Medulla oblongata (tissue), 1 donor: ENCODE measurements around the gene SAXO1.

Experiments used
- DNase-seq: peaks from one replicate; pipeline ENCODE4 v3.0.0-alpha.2; 2015; ENCODE audit errors: extremely low spot score

SAXO1 gene

DNA sequence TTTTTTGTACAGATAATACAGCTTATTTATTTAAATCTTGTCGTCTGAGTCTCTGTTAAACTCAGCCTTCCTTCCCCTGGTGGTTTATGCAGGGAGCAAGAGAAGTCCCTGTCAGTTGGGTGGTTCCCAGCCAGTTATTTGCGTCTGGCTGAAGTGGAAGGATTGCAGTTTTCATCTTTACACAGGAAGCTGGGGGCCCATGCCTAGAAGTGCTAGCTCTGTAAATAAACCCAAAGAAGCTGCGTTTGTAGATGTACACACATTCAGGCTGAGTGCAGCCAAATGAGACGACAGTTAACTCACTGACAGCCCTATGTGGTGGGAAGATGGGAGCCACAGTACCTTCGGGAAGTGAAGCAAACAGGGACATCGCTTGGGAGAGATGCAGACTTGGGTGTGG lies 122.1 kb downstream of the SAXO1 start:
- no peak for DNase-seq

DNA sequence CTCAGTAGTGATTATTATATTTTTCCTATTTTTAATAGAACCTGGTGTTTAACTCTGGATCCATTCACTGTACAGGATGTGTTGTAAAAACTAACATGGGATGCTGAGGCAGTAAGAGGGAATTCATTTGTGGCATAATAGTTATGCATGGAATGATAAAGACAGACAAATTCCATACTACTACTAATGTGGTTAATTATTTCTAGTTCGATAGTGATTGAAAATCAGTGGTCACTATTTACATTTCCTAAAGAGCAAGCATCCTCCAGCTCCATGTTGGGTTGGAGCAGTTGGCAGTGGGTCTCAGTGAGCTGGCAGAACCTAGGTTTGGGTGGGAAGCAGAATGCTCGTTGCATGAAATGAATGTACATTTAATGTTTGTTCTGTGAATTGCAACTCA lies 122.6 kb downstream of the SAXO1 start:
- DNase-seq = no peak

DNA sequence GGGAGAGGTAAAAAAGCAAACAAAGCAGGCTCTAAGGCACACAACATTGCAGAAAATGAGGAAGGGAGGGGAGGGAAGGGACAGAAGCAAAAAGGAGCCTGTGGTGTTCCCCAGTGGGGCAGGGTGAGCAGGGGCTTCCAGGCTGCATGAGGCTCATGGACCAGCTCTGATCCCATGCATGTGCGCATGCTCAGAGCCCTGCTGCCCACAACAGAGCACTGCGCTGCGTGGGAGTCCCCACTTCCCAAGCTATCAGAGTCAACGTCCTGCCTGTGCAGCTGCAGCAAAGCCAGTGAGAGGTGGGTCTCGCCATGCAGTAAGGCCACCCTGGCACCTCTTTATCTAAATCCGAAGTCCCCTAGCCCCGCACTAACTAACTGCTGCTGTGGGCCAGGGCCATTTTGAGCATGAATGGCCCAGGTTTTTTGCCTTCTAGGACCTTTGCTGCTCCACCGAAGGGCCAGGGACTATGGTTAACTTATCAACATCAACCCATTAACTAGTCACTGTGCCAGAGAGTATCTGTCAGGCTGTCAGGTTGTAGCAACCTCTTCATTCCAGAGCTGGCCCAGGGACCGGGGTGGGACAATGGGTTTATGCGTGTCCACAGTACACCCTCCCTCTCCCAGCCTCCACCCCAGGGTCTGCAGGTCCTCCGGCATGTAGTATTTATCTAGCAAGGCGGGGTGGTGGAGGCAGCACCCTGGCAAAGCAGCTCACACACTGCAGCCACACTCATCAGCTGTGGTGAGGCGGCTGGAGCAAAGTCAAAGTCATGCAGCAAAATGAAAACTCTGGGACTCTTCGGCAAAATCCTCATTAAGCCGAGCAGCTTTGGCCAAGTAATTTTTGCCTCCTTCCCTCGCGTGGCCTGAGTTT lies 123.6 kb downstream of the SAXO1 start:
- DNase-seq = no peak

DNA sequence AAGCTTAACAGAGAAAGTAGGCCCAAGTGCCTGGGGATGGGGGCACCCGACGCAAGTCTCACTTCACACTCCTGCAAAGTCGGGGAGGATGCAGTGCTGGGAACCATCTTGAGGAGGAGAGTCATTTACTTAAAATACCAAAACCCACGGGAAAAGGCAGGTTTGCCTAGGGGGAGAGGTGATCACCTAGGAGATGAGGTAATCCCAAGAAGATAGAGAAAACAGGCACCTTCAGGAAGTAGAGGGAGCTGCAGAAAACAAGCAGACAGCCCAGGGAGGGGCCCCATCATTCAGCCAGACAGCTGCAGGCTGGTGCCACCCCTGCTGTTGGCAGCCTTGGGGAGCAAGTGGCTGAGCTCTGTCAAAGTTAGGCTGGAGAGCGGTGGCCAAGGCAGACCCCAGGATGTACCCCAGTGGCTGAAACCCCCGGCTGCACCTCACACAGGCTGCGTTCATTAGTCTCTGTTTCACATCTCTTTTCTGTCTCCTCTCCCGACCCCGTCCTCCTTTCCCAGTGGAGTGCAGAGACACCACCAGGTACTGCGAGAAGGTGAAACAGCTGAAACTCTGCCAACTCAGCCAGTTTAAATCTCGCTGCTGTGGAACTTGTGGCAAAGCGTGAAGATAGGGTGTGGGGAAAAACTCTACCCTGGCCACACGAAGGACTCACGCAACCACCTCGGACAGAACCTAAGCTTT lies 124.9 kb downstream of the SAXO1 start:
- no peak for DNase-seq

DNA sequence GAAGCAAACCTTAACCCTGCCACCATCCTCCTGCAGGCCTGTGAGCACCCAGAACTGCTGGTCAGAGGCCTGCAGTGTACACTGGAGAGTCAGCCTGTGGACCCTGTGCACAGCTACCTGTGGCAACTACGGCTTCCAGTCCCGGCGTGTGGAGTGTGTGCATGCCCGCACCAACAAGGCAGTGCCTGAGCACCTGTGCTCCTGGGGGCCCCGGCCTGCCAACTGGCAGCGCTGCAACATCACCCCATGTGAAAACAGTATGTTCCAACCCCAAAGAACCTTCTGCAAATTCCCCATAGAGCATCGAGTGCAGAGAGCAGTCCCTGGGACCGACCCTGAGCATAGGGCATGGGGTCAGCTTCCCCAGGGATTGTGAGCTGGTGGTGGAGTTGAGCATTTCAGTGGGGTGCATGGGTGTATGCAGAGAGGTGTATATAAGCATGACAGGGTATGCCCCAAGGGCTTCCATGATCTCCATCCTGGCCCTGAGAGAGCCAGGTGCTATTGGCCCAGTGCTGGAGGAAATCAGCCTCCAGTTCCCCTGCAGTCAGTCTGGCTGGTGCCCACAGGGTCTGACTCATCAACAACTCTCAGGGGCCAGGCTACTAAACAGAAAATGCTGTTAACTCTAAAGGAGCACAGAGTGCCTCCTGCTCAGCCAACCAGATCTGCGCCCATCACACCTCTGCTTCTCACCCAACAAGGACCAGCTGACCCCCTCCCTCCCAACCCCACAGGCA lies 126.2 kb downstream of the SAXO1 start:
- DNase-seq = no peak

DNA sequence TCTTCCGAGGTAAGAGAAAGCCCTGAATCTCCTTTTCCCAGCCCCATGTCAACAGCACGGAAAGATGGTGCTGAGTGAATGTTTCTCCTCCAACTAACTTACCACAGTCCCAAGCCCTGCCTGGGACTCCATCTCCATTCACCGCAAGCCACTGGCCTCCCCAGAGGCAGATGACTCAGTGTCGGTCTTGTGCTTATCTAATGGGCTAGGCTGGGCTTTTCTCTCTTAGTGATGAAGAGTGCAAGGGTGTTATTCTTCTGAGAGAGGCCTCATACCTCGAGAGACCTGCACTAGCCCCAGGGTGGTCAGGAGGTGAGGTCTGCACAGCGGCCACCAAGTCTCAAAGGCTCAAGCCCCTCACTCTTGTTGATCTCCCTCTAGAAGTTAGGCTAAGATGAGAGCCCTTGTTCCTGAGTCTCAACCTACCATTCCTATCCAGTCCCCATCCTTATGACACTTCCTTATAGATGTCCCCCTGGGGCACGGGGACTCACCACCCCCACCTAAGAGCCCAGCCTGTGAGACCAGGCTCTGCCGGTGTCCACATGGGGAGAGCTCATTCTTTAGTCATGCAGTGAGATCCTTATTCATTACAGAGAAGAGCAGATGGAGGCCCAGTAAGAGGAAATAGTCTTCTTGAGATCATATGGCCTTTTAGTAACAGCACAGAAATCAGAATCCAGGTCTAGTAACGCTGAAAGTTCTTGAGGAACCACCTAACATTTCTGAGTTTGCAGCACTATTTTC lies 127.0 kb downstream of the SAXO1 start:
- DNase-seq = no peak

DNA sequence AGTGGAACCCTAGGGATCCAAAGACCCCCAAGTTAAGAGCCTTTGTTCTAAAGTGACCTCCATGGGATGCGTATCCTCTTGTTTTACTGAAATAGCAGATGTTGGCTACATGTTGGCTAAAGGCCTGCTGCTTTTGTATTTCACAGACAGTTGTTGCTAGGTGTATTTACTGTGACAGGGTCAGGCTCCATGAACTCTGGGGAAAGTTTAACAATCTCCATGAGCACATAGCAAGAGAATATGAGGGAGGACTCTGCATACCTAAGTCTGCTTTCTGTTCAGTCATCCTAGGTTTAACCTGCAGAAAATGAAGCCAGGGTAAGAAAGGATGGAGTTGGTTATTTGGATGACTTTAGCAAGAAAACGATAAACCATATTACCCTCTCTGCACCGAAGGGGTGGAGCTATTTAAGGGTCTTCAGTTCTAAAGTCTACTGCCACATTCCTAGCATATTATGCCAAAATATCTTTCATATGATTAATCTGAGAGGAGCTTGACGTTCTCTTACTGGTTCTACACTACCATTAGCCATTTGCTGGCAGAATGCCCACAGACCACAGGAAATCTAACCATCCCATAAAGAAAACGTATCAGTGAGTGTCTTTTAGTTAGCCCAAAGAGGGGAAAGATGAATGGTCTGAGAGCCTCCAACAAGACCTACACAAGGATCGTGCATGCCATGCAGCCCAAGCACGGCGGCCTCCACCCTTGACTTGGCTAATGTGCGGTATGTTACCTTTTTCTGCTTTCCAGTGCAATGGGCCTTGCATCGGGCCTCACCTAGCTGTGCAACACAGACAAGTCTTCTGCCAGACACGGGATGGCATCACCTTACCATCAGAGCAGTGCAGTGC lies 127.8 kb downstream of the SAXO1 start:
- no peak for DNase-seq

DNA sequence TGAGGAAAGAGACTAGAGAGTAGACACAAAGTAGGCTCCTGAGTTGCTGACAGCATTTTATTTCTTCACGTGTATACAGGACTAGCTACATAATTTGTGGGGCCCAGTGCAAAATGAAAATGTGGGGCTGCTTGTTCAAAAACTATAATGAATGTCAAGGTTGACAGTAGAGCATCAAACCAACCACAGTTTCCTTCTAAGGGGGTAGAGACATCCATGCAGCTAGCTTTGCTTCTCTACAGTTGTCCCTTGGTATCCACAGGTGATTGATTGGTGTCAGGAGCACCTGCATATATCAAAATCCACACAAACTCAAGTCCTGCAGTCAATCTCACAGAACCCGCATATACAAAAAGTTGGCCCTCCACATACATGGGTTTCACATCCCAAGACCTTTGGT lies 129.6 kb downstream of the SAXO1 start:
- DNase-seq = no peak

DNA sequence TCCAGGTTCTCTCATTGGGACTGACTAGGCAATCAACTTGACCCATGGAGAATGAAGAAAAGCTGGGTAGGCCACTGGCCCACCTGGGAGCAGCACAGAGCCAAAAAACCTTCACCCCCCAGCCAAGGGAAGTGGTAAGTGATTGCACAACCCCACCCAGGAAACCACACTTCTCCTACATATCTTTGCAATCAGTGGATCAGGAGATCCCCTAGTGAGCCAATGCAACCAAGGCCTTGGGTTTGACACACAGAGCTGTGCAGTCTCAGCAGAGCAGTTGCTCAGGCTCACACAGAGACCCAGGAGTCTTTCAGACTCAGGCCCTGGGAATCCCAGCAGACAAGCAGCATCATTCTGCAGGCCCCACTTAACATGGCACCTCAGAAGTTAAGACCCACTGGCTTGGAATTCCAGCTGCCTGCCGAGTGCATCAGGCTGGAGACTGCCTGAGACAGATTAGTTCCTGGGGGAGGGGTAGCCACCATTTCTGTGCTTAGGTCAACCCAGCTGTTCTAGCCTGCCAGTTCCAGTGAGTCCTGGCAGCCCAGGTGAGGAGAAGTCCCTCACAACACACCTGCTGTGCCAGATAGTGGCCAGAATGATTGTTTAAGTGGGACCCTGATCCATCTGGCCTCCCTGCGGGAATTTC lies 136.4 kb downstream of the SAXO1 start:
- no peak for DNase-seq

DNA sequence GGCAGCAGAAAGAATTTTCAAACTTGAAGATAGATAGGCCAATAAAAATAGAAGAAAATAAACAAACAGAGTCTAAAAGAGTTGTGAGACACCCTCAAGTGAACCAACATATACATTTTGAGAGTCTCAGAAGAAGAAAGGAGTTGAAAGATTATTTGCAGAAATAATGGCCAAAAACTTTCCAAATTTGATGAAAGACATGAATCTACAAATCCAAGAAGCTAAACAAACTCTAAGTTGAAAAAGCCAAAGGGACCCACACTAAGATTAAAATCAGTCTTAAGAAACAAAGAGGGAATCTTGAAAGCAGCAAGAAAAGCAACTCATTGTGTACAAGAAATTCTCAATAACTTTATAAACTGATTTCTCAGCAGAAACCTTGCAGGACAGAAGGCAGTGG lies 137.0 kb downstream of the SAXO1 start:
- DNase-seq = no peak

DNA sequence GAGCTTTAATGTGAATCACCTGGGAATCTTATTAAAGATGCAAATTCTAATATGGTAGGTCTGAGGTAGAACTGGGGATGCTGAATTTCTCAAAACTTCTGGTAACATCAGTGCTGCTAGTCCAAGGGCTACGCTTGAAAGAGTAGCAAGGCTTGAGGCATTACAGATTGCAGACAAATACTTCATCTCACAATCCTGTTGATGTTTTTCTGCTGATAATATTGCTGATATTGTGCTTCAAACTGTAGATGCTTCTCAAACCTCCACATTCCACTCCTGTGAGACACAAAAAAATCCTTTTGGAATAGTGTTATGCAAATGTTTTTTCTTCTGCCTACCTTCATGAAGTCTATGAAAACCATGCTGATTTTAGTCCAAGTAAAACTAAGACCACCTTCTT lies 139.5 kb downstream of the SAXO1 start:
- DNase-seq = no peak

DNA sequence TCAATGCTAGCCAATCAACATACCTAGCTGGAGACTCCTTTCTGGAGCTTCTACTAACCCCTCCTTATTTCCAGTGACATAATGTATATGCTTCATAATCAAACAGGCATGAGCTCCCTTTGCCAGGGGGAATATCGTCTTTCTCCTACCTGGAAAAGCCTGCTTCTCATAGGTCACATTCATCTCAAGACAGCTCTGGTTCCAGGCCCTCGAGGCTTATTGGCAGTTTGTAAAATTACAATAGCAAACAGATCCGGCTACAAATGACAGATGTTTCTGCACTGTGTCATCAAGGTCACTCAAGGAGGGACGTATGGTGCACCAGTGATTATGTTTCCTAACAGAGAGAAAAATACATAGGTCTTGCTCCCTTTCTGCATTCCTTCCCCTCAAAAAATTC lies 140.0 kb downstream of the SAXO1 start:
- DNase-seq = no peak

DNA sequence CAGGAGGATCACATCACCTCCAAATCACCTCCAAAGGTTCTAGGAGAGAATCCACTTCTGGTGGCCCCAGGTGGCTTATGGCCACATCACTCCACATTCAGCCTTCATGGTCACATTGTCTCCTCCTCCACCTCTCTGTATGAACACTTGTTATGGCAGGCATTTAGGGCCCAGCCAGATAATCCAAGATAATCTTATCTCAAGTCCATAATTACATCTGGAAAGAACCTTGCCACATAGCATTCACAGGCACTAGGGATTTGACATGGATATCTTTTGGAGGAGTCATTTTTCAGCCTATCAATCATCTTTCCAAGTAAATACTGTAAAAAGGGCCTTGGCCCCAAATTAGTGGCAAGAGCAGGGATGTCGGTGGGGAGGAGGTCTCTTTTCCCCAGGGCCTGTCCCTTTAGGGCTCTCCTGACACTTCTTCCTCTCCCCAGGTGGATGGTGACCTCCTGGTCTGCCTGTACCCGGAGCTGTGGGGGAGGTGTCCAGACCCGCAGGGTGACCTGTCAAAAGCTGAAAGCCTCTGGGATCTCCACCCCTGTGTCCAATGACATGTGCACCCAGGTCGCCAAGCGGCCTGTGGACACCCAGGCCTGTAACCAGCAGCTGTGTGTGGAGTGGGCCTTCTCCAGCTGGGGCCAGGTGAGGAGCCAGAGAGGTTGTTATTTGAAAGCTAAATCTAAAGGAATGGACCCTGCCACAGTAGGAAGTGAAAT lies 140.9 kb downstream of the SAXO1 start:
- DNase-seq = no peak

DNA sequence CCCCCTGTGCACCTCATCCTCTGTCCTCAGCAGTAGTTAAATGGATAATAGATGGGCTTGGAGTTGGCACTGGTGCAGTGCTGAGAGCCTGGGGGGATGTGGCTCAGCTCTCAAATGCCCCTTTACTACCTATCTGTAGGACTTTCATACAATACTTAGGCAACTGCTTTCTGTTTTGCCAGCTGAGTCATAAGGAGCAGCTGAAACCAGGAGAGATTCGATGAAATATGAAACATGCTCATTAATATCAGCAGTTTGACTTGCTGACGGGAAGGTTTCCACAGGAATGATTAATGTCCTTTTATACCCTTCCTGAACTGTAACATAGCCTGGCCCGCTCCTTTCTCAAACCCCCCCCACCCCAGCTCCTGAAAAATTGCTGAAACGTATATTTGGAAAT lies 142.6 kb downstream of the SAXO1 start:
- DNase-seq = no peak

DNA sequence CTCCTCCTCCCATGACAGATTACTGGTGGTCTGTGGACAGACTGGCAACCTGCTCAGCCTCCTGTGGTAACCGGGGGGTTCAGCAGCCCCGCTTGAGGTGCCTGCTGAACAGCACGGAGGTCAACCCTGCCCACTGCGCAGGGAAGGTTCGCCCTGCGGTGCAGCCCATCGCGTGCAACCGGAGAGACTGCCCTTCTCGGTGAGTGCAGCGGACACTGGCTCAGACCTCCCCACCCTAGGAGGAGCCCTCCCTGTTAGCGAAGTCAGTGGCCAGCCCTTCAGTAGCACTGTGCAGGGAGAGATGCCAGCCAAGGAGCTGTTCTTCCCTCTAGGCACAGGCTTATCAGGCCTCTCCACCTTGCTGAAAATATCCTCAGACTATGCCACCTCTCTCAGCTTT lies 143.5 kb downstream of the SAXO1 start:
- no peak for DNase-seq

DNA sequence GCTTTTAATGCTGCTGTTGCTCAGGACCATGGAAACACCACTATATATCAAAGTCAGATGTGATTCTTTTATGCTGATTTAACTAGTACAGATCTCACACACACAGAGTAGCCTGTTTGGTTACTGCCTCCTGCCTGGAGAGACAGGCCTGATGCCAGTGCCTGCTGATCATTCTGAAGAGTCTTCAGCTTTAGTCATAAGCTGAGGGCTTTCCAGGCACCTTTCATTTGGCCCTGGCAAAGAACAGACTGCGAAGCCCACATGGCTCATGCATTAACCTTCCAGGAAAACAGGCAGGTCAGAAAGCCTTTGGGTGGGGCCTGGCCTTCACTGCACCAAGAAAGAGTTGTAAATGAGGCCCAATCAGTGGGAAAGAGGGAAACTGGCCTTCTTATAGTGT lies 144.7 kb downstream of the SAXO1 start:
- DNase-seq = peak; percentile 20

DNA sequence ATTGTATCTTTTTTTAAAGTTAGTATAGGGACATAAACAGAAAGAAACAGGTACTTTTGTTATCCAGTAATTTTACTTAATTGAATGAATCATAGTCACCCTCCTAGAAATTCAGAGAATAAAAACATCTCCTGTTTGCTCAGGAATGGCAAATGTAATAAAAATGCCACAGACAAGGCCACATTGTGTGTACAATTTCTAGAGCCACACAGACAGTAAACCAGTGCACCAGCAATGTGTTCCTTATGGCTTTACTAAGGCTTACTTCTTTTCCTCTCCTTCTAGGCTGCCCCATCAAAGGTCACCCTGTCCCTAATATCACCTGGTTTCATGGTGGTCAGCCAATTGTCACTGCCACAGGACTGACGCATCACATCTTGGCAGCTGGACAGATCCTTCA lies 145.5 kb downstream of the SAXO1 start:
- no peak for DNase-seq

DNA sequence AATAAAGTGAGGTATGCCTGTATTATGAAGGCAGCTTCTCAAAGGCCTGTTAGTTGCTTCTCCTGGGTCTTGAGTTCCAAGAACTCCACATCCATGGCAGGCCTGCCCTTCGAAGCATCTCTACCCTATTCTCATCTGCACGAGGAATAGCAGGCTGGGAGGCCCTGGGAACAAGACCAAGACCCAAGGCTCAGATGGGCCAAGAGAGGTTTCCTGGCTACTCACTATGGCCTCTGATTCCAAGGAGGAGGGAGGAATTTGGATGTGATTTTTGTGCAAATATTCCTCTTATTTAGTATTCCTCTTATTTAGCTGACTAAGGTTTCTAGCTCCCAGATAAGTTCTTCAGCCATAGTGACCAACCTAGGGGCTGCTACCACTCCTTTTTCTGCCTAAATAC lies 151.3 kb downstream of the SAXO1 start:
- peak; percentile 54 for DNase-seq

DNA sequence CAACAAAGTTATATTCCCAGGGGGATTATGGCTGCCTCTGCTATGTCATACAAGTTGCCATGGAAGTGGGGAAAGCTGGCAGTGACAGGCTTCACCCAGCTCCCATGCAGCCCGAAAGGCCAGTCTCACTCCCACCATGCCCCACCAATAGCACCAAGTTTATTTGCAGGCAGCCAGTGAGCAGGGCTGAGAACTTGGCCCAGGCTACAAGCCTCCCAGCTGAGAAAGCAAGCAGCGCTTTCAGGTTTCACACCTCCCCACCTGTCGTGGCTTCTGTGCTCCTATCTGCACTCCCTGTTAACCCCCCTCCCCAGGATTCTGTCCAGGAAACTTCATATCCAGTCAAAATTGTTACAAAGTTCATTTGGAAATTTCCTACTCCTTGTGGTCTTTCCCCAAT lies 155.0 kb downstream of the SAXO1 start:
- DNase-seq = no peak
